ENCODE results near the gene TLX1. TPM values are rescaled to one million over a fixed set of nuclear protein-coding genes. Genes with fewer than 3 reads are reported as not detected.

TLX1 gene
- total and polyA plus RNA-seq, 9 of the 15 experiments (the other 6 are each of a cell fraction or from before 2014, with no cell fraction given) = 0.03 to 3.3 (median 0.19) TPM; not detected in 1

- TF ChIP-seq, protein P1, sequence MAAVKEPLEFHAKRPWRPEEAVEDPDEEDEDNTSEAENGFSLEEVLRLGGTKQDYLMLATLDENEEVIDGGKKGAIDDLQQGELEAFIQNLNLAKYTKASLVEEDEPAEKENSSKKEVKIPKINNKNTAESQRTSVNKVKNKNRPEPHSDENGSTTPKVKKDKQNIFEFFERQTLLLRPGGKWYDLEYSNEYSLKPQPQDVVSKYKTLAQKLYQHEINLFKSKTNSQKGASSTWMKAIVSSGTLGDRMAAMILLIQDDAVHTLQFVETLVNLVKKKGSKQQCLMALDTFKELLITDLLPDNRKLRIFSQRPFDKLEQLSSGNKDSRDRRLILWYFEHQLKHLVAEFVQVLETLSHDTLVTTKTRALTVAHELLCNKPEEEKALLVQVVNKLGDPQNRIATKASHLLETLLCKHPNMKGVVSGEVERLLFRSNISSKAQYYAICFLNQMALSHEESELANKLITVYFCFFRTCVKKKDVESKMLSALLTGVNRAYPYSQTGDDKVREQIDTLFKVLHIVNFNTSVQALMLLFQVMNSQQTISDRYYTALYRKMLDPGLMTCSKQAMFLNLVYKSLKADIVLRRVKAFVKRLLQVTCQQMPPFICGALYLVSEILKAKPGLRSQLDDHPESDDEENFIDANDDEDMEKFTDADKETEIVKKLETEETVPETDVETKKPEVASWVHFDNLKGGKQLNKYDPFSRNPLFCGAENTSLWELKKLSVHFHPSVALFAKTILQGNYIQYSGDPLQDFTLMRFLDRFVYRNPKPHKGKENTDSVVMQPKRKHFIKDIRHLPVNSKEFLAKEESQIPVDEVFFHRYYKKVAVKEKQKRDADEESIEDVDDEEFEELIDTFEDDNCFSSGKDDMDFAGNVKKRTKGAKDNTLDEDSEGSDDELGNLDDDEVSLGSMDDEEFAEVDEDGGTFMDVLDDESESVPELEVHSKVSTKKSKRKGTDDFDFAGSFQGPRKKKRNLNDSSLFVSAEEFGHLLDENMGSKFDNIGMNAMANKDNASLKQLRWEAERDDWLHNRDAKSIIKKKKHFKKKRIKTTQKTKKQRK (IDR thresholded peaks at IDR 0.05; ENCODE audit: borderline replicate concordance, low read depth, low read length) = no peak
- TF ChIP-seq, protein P2, sequence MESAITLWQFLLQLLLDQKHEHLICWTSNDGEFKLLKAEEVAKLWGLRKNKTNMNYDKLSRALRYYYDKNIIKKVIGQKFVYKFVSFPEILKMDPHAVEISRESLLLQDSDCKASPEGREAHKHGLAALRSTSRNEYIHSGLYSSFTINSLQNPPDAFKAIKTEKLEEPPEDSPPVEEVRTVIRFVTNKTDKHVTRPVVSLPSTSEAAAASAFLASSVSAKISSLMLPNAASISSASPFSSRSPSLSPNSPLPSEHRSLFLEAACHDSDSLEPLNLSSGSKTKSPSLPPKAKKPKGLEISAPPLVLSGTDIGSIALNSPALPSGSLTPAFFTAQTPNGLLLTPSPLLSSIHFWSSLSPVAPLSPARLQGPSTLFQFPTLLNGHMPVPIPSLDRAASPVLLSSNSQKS (CRISPR knock-in tag; IDR thresholded peaks at IDR 0.05) = no peak
- TF ChIP-seq, protein P3, sequence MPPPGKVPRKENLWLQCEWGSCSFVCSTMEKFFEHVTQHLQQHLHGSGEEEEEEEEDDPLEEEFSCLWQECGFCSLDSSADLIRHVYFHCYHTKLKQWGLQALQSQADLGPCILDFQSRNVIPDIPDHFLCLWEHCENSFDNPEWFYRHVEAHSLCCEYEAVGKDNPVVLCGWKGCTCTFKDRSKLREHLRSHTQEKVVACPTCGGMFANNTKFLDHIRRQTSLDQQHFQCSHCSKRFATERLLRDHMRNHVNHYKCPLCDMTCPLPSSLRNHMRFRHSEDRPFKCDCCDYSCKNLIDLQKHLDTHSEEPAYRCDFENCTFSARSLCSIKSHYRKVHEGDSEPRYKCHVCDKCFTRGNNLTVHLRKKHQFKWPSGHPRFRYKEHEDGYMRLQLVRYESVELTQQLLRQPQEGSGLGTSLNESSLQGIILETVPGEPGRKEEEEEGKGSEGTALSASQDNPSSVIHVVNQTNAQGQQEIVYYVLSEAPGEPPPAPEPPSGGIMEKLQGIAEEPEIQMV (tag; conservative IDR thresholded peaks at IDR 0.05; ENCODE audit: low read depth) = no peak
Measured at GRCh38 chr10:101099901-101100300, 31.2 kb upstream of the TLX1 start (continued).
